GM21526 (cell line): ENCODE measurements around the gene IRX4.

Experiments used
- ATAC-seq: cut with Tn5 transposase; IDR thresholded peaks from one replicate; pipeline ENCODE4 v1.9.1; 2021; ENCODE audit warnings: moderate library complexity; ENCODE audit not compliant: unreplicated experiment, low FRiP score

IRX4 gene

GRCh38 chr5:1882337-1883119 is at the start of gene IRX4:
IRX4 (minus strand) TSS chr5:1882925; CDS start chr5:1882647, 278 bp downstream.
- no peak for ATAC-seq

- ATAC-seq: no peak
Measured at GRCh38 chr5:1931604-1932231, 49.0 kb upstream of the IRX4 start.

GRCh38 chr5:1930880-1931603 is 48.3 kb upstream of the IRX4 start:
- ATAC-seq: no peak

GRCh38 chr5:1930501-1930879 is 47.8 kb upstream of the IRX4 start:
- ATAC-seq: no peak

GRCh38 chr5:1929108-1929991 is 46.6 kb upstream of the IRX4 start:
- no peak for ATAC-seq

GRCh38 chr5:1926471-1927341 is 44.0 kb upstream of the IRX4 start:
- no peak for ATAC-seq

GRCh38 chr5:1926071-1926440 is 43.3 kb upstream of the IRX4 start:
- no peak for ATAC-seq

- no peak for ATAC-seq
Measured at GRCh38 chr5:1925111-1926070, 42.7 kb upstream of the IRX4 start.

GRCh38 chr5:1923766-1924165 is 41.0 kb upstream of the IRX4 start:
- no peak for ATAC-seq

GRCh38 chr5:1923341-1923740 is 40.6 kb upstream of the IRX4 start:
- ATAC-seq: no peak

- no peak for ATAC-seq
Measured at GRCh38 chr5:1921711-1922110, 39.0 kb upstream of the IRX4 start.

GRCh38 chr5:1919750-1920149 is 37.0 kb upstream of the IRX4 start:
- ATAC-seq: no peak

GRCh38 chr5:1919209-1919566 is 36.5 kb upstream of the IRX4 start:
- ATAC-seq: no peak

- ATAC-seq: no peak
Measured at GRCh38 chr5:1918488-1919208, 35.9 kb upstream of the IRX4 start.

- no peak for ATAC-seq
Measured at GRCh38 chr5:1917830-1918487, 35.2 kb upstream of the IRX4 start.

GRCh38 chr5:1916041-1917001 is 33.6 kb upstream of the IRX4 start:
- ATAC-seq: no peak
